HG02938 (cell line): ENCODE results near the gene SEMA3E.
"Not testable (repeated sequence)": the region's sequence is repeated elsewhere in the genome, so short reads cannot be mapped to it uniquely, and the experiment has no call there.

Source experiments
- ATAC-seq: cut with Tn5 transposase; IDR thresholded peaks from one replicate; pipeline ENCODE4 v1.9.1; 2021; ENCODE audit warnings: mild to moderate bottlenecking, moderate library complexity; ENCODE audit not compliant: unreplicated experiment

SEMA3E gene

DNA sequence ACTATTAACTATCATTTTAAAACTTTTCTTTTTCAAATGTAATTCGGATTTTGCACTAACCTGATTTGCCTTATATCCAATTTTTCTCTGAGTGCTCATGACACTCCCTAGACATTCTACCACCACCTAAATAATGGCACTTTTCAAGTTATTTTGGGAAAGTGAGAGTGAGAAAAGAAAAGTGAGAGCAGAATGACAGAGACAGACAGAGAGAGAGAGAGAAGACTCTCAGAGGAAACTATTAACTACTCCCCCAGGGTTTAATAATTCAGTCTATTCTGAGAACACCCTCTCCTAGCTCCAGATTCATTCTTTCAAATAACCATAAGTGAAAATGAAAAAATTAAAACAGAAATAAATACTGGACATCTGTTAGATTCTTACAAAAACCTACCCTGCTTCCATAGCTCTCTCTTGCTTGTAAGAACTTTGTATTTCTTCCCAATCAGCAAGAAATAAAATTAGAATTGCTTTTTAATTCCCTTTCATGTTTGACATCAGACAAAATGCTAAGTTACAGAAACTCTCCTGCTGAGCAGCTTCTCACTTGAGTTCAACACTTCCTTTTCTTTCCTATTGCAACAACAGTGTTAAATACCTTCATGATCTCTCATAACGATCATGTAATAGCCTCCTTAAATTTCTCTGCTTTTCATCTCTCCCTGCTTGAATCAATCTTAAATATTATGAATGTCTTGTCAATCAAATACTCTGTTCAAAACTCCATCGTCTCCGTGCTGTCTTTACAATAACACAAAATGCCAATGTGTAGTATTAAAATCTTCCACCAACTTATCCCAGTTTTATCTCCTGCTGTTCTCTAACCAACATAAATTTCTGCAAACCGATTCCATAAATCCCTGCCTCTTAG is 191.7 kb downstream of the SEMA3E start:
- no peak for ATAC-seq

DNA sequence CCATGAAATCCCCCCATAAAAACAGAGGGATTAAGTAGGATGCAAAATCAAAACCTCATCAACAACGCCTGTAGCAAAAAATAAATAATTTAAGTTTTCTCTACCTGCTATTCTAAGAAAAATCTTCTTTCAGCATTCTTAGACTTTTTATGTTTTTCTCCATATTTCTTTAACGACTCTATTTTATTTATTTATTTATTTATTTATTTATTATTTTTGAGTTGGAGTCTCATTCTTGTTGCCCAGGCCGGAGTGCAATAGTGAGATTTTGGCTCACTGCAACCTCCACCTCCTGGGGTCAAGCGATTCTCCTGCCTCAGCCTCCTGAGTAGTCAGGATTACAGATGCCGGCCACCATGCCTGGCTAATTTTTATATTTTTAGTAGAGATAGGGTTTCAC is 192.5 kb downstream of the SEMA3E start:
- ATAC-seq: no peak

DNA sequence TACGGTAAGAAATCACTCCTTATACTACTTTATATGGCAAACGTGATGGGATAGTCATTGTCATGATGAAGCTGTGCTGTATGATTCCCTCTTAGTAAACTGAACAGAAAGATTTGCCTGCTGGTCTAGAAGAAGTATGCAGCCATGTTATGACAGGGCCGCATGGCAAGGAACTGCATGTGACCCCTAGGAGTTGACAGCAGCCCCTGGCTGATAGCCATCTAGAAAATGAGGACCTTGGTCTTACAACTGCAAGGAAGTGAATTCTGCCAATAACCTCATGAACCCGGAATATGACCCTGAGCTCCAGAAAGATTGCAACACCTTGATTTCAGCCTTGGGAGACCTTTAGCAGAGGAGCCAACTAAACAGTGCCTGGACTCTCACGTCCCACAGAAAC is 193.3 kb downstream of the SEMA3E start:
- ATAC-seq: no peak

DNA sequence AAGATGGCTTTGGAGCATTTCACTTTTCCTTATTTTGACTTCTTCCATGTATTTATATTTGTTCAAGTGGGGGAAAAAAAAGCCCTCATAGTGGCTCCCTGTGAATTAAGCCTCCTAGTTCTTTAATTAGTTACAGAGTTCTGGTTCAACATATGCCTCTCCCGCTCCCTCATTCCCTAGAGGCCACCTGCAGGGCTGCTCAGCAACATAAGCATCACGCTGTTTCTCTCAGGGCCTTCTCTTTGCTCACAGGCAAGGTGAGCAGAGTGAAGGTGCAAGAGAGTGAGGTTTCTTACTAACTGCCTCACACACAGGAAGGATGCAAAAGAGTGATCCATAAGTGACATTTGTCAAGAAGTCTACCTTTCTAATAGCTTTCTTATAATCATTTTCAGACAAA is 196.7 kb downstream of the SEMA3E start:
- no peak for ATAC-seq

DNA sequence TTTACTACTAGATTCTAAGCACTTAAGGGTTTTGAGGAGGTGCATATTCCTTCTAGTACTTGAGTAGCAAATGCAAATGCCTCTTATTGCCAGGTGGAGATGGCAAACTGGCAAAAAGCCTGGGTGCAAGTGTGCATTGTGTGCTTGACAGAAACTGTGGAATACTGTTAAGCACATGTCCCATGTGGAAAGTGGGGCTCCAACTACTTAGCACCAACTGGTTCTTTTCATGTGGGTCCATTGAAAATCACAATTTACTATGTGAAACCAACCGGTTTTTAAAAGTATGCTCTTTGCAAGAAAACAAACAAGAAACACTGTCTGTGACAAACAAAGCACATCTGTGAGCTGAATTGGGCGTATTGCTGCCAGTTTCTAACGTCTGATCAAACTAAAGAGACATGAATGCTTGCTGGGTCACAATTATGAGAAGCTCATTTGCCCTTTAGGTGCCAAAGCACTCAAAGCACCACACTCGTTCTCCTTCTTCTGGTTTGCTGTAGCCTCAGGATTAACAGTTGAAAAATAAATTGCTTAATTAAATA is 197.4 kb downstream of the SEMA3E start:
- ATAC-seq: no peak

DNA sequence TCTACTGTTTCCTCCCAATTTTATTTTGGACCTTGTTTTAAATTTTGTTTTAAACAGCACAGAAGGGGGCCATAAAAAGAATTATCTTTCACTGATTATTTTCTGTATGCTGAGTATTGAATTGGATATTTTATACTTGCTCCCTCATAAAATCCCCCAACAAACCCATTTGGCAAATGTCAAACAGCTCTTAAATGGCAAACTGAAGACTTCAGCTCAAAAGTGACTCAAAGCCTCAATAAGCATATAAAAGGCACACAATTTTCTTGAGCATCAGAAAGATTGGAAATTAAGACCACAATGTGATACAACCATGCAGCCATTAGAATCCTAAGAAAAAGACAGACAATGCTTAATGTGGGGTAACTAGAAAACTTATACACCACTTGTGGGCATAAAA is 199.2 kb downstream of the SEMA3E start:
- ATAC-seq: no peak

DNA sequence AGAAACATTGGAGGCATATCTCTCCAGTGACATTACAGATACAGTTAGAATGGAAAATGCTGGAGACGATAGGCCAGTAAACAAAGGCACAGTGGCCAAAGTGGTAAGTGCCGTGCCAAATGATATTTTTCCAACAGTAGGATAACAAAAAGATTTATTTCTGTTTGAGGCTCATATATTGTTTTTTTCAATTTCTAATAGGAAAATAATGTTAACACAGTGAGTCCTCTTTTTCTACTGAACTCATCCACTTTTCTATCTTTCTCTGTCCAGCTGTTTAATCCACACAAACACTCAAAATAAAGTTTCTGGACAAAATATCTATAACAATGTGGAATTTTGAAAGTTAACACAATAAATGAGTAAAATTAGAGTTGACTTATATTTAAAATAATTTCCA is 201.3 kb downstream of the SEMA3E start:
- ATAC-seq: no peak

DNA sequence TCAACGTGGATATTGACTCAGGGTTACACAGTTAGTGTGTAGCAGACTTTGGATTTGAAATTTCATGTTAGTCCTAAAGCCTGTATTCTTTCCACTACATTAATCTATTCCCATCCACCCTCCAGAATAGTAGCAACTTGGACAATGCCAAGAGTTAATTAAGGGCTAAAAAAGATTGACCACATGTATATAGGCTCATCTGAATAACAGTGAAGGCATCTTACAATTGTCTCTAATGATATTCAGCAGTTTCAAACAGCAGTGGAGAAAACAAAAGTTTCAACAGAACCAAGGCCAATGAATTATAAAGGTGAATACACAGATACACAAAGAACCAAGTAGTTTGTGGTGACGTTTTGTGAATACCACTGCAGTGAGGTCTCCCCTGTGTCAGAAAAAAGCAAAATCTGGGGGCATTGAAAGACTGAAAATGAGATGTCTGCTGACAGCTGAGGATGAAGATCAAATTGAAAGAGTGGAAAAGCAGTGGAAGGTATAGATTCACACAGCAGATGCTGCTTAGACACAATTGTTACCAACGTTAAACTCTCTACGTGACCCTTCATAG is 202.8 kb downstream of the SEMA3E start:
- ATAC-seq: no peak

DNA sequence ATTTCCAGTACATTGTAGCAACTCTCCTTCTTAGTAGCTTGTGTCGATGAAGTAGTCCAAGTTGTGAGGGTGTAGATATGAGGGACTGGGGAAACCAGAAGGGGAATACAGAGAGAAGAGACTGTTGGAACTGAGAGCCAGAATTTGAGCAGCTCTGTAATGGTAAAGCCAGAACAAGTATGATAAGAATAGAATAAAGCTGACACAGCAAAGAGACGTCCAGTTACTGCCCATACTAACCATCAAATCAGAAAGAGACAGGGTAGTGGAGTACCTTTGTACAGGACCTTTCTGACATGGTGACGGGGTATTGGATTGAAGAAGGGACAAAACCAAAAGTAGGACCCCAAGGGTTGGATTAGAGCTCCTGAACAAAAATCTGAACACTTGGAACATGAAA is 206.0 kb downstream of the SEMA3E start:
- ATAC-seq: no peak

DNA sequence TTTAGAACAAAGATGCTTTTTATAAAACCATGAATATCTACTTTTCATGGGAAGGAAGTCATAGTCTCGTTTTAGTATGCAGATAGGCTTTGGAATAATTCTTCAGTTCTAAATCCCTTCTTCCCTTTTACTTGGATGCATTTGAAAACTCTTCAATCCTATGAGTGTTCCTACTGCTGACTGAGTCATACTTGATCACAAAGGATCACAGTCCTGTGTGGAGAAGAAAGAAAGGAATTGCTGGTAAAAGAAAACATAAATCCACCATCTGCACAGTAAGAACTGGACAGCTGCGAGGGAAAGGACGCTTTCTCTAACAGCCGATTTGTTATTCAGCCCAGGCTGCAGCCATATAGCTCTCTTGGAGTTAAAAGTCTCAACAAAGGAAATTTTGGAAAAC is 209.9 kb downstream of the SEMA3E start:
- no peak for ATAC-seq

DNA sequence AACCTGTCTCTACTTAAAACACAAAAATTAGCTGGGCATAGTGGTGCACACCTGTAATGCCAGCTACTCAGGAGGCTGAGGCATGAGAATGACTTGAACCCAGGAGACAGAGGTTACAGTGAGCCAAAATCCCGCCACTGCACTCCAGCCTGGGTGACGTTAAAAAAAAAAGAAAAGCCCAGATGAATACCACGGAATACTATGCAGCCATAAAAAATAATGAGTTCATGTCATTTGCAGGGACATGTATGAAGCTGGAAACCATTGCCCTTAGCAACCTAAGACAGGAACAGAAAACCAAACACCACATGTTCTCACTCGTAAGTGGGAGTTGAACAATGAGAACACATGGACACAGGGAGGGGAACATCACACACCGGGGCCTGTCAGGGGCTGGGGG is 218.7 kb downstream of the SEMA3E start:
- ATAC-seq: not testable (repeated sequence)

DNA sequence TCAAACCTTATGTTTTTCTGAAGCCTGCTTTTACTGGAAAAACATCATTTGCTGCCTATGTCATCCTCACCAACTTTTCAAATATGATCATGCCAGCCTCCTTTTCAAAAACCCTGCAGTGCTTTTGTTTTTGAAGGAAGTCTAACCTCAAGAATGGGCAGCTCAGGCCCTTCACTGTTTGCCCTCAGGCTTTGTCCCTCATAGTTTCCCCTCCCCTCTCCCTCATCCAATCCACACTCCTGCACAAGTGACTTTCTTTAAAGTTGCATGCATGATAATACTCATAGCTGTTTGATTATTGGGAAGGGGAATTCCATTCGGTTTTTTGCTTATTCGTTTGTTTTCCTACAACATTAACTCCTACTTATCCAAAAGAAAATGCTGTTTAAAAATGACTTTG is 219.4 kb downstream of the SEMA3E start:
- no peak for ATAC-seq

DNA sequence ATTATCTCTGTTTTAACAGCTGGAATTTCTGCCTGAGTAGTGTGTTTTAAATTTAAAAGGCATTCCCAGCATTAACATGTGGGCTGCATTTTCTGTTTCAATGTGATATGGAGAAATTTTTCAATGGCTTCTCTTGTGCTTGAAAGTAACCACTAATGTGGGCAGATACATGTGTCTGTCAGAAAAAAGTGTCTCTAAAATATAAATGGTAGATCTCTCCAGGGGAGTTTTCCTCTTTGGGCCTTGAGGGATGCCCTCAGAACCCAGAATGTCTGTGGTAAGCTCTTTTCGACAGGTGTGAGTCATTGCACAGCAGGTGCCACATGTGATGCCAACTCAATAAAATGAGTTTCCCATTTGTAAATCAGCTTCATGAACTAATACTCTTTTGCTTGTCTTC is 221.1 kb downstream of the SEMA3E start:
- no peak for ATAC-seq

DNA sequence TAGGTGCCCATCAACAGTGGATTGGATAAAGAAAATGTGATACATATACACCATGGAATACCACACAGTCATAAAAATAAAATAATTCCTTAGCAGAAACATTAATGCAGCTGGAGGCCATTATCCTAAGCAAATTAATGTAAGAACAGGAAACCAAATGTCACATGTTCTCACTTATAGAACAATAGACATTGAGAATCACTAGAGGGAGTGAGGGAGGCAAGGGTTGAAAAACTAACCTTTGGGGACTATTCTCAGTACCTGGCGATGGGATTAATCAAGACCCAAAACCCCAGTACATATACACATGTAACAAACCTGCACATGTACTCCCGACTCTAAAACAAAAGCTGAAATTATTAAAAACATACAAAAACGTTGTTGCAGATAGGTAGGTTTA is 222.6 kb downstream of the SEMA3E start:
- no peak for ATAC-seq

DNA sequence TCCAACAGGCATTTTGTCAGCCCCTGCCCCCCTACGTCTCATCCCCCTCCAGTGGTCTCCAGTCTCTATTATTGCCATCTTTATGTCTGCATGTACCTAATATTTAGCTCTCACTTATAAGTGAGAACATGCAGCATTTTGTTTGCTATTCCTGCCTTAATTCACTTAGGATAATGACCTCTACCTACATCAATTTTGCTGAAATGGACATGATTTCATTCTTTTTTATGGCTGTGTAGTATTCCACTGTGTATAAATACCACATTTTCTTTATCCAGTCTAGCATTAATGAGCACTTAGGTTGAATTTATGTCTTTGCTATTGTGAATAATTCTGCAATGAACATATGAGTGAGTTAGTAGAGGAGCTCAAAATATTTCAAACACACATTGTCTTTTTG is 229.9 kb downstream of the SEMA3E start:
- ATAC-seq: no peak

DNA sequence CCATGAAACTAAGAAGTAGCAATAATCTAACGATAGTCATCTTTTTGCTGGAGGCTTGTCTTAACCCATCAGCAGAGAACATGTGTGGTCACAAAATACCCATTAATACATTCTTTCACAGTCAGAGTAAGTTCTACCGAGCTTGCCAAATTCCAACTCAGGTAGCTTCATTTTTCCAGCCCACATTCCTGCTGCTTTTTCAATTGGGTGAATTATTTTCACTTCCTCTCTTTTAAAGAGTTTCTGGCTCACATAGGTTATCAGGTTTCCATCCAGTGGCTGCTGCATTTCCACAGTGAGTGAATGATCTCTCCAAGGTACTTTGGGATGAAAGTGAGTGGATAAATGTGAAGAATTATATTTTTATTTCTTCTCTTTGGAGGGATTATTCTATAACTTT is 233.1 kb downstream of the SEMA3E start:
- ATAC-seq: no peak

DNA sequence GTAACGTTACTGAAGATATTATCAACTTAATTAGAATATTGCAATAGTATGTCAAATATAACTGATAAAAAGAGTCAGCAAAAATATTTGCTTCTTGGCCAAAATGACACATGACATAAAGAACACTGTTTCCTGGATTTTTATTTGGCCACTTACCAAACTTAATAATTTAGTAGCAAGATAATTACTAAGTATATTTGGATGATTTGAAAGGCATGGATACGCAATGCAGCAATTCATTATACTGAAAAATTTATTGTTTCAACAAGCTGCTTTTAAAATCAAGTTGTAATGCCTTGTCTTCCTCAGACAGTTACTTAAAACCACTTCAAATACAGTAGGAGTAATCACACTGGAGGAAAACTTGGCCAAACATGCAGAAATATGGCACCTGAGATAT is 234.0 kb downstream of the SEMA3E start:
- ATAC-seq: no peak

DNA sequence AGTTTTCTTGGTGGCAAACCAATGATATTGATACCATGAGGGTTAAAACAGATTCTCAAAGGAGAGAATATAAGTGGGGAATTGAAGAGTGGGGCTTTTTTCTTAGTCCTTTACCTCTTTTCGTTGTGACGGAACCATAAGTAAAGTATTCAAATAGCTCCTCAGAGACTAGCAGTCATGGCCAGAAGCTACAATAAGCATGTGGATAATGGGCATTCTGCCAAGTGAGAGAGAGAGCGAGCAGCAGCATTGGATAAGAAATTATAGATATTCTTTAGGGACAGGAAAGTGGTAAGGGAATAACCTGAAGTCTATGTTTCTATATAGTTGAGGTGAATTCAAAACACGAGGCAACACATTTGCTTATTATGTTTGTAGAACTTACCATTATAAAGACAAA is 235.1 kb downstream of the SEMA3E start:
- ATAC-seq: no peak

DNA sequence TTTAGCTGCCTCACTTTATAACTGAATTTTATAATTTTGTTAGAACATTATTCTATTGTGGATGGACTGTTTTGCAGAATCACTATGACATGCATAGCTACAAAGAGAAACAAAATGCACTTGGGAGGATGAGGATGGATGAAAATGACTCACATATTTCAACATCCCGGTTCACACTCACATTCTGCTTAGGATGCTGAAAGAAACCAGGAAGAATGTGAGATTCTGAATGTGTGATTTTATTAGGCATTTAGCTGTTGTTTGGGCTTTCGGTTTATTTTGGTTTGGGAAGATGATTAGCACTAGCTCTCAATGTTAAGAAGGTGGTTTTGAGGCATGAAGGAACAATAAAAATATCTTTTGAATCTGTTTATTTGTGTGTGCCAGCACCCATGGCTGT is 235.5 kb downstream of the SEMA3E start:
- ATAC-seq: no peak

DNA sequence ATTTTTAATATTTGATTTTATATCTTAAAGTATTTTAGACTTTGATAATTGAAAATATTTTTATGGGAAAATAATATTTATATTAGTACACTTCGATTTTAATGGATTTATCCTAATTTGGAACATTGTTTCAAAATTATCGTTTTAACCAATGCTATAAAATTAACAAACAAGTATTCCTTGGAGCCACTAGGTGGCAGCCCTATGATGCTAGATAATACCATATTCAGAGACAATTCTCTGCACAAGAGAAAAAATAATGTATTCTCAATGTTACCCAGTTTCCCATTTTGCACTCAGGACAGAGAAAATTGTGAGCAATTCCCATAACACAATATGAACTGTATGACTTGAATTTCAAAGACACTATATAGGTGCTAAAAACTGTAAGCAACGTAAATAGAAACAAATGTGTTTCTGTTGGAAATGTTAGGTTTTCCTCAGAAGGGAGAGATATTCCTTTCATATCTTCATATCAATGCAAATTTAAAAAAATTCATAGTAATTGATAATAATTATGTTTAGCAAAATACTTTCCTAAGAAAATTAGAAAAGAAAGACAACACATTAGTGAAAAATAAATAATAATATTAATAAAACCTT is 237.8 kb downstream of the SEMA3E start:
- peak; percentile 75 for ATAC-seq

DNA sequence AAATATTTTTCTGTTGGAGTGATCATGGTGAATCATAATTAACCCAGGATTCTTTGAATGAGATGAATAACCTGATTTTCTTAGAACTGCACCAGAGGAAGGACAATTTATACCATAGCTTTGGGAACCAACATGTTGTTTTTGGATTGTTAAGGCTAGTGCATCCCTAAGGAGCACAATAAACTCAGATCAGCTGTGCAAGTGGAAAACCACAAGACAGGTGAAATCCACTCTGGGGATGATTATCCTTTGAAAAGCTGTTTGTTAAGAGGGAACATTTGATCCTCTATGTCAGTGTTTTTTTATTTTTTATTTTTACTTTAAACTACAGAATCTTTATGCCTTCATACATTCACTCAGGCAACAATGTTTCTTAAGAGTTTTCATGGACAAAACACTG is 254.2 kb downstream of the SEMA3E start:
- ATAC-seq: no peak

DNA sequence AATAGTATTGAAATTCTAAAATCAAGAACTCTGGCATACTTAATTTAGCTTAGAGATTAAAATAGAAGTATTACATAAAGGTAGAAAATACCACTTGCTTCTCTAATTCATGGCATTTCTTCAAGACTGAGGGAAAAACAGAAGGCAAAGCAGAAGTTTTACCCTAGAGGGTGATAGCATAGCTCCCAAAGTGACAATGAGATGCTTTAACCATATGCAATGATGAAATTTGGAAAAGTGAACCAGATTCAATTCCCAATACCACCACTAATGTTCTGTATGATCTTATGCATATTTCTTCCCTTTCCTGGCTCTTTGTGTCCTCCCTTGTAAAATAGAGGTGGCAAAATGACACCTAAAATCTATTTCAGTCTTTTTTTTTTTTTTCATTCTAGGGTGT is 260.5 kb downstream of the SEMA3E start:
- no peak for ATAC-seq
